Activated CD8-positive, alpha-beta memory T cell treated with anti-CD3 and anti-CD28 coated beads for 36 hours (primary cell): Measurements from ENCODE around the gene FXR2. TPM values are rescaled to one million over a fixed set of nuclear protein-coding genes. Genes with fewer than 3 reads are reported as not detected.

ENCODE experiments used
- CTCF ChIA-PET: fragments of 350-600 bp; sonication (Branson Sonifier 250); formaldehyde crosslinking; loops from one replicate; lab custom pipeline; 2021; ENCODE audit warnings: antibody characterized with exemption; lab: Charles Lee
- POLR2A ChIA-PET: fragments of 350-600 bp; sonication (Branson Sonifier 250); formaldehyde crosslinking; loops from one replicate; lab custom pipeline; 2021; ENCODE audit warnings: antibody characterized with exemption; lab: Charles Lee
- total RNA-seq, 2 experiments: library from RNA; stranded (reverse); gene quantifications; one replicate each; pipeline ENCODE4 v1.2.3, GENCODE V29; 2021

The FXR2 gene
- total RNA-seq, 2 experiments from 2014 or later: 46.4 to 47.2 TPM

DNA sequence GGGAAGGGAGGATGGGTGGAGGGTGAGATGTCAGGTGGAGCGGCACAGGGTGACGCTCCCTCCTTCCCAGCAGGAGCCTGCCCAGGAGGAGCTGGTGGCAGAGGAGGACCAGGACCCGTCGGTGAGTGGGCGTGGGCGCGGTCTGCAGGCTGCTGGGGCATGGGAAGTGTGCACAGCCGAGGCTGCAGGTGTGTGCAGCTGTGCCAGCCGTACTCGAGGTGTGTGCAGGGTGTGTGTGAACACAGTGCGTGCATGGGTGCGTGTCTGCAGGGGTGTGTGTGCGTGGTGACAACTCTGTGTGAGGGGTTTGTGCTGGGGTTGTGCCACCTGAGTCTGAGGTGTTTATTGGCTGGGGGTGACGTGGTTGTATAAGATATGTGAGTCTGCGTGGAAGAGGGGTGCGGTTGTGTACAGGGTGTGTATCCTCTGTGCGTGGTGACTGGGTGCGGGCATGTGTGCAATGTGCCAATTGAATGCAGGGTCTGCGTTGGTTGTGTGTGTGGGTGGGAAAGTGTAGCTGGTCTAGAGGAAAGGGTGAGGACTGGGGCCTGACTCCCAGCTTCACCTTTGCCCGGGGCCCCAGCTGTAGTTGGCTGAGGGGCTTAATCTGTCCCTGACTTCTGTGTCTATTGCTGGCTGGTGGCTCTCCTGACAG is 65.2 kb downstream of the FXR2 start:
- ChIA-PET CTCF (interaction anchor here (0.6 to 3.6 kb wide), 6 partner anchors 11 to 358 kb away, joined by 3 to 15 read pairs (median 4); partner anchors contain the start of gene ZBTB4), POLR2A (no interaction called here)

DNA sequence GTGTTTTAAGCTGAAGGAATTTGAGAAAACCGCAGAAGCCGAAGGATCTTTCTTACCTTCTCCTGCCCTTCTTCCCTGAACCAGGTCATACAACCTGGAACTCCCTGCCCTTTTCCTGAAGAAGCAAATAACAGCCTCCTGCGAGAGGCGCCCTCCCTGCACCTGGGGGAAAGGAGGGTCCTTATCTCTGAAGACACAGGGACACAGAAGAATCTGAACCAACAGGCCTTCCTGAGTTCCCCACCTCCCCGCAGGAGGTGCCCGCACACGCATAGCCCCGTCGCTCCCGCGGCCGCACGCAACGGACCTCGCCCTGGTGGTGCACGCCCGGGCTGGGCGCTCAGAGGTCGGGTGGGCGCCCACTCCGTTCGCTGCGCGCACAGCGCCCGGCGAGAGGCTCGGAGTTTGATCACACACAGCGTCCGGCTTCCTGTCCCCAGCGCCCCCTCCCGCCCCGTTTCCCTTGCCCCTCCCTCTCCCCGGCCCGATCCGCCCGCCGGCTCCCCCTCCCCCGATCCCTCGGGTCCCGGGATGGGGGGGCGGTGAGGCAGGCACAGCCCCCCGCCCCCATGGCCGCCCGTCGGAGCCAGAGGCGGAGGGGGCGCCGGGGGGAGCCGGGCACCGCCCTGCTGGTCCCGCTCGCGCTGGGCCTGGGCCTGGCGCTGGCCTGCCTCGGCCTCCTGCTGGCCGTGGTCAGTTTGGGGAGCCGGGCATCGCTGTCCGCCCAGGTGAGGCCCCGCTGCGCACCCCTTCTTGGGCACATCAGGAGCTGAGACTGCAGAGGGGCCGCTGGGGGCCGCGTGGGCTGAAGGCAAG is 65.9 kb downstream of the FXR2 start, which contains the start of gene TNFSF12:
TNFSF12 (plus strand) TSS at position 474 of the 816 bp plus-strand sequence; CDS start at position 570, 96 bp downstream.
- POLR2A ChIA-PET: no interaction called here
- CTCF ChIA-PET: interaction anchor here (1.1 to 3.6 kb wide), 5 partner anchors 12 to 137 kb away, joined by 3 to 15 read pairs (median 5); partner anchors contain the start of gene ZBTB4

DNA sequence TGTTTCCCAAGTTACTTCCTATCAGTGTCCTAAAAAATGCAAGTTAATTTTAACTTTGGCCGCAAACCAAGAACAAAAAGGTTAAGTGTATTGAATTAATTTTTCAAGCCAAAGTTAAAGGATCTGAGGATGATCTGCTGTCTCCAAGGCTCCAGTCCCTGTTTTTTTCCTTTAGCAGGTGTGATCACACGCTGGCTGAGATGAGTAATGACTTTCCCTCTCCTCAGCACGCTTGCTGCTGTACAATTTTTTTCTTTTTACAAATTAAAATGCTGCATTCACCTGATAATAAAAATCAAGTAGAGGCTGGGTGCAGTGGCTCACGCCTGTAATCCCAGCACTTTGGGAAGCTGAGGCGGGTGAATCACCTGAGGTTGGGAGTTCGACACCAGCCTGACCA is 69.8 kb downstream of the FXR2 start:
- ChIA-PET POLR2A (no interaction called here), CTCF (interaction anchor here (2.2 kb wide), 1 partner anchor 16 kb away, joined by 5 read pairs; the partner anchor contains the start of gene SENP3)

Other genes starting within 250 kb of the FXR2 start
- gene TNK1, start 233.8 kb downstream of the FXR2 start, total RNA-seq: 1 to 10 TPM; 4.6 to 5.6 TPM
- 10 to 100 TPM; 70.8 to 74.4 TPM for gene PLSCR3, start 220.4 kb downstream of the FXR2 start, total RNA-seq
- 10 to 100 TPM; 50.1 to 51.6 TPM for gene TMEM256, start 210.8 kb downstream of the FXR2 start, total RNA-seq
- gene NLGN2, start 207.1 kb downstream of the FXR2 start, total RNA-seq: 1 to 10 TPM; 6.6 to 7.9 TPM
- not detected for gene SPEM1, start 194.6 kb downstream of the FXR2 start, total RNA-seq
- gene SPEM2, start 189.3 kb downstream of the FXR2 start, total RNA-seq: not detected
- gene SPEM3, start 186.0 kb downstream of the FXR2 start, total RNA-seq: not detected
- gene TMEM102, start 179.5 kb downstream of the FXR2 start, total RNA-seq: 10 to 100 TPM; 11.2 to 12.6 TPM
- 1 to 10 TPM; 2.0 to 2.1 TPM for gene FGF11, start 175.4 kb downstream of the FXR2 start, total RNA-seq
- gene CHRNB1, start 169.8 kb downstream of the FXR2 start, total RNA-seq: 1 to 10 TPM; 7.2 to 7.8 TPM
- 10 to 100 TPM; 17.6 to 17.7 TPM for gene ZBTB4, start 135.3 kb downstream of the FXR2 start, total RNA-seq
- gene SLC35G6, start 133.5 kb downstream of the FXR2 start, total RNA-seq: not detected
- gene POLR2A, start 130.5 kb downstream of the FXR2 start, total RNA-seq: 100 to 1,000 TPM; 195 to 198 TPM
- 10 to 100 TPM; 13.3 to 14.4 TPM for gene TNFSF12, start 65.8 kb downstream of the FXR2 start, total RNA-seq
- 1 to 10 TPM; 1.0 to 1.1 TPM for gene TNFSF13, start 56.1 kb downstream of the FXR2 start, total RNA-seq
- 100 to 1,000 TPM; 112 to 116 TPM for gene SENP3, start 53.0 kb downstream of the FXR2 start, total RNA-seq
- 1 to 10 TPM; 7.4 to 8.9 TPM for gene CD68, start 35.3 kb downstream of the FXR2 start, total RNA-seq
- gene MPDU1, start 31.0 kb downstream of the FXR2 start, total RNA-seq: 100 to 1,000 TPM; 105 to 106 TPM
- gene SOX15, start 24.8 kb downstream of the FXR2 start, total RNA-seq: under 1 TPM; 0.13 to 0.25 TPM
- gene SAT2, start 12.9 kb upstream of the FXR2 start, total RNA-seq: 10 to 100 TPM; 19.2 to 20.0 TPM
- gene SHBG, start 15.2 kb upstream of the FXR2 start, total RNA-seq: not detected
- under 1 TPM; 0.21 to 0.25 TPM for gene ATP1B2, start 36.0 kb upstream of the FXR2 start, total RNA-seq
- 100 to 1,000 TPM; 135 to 139 TPM for gene TP53, start 72.6 kb upstream of the FXR2 start, total RNA-seq
- gene WRAP53, start 73.6 kb upstream of the FXR2 start, total RNA-seq: 10 to 100 TPM; 32.9 to 33.1 TPM
- under 1 TPM in 1 of 2 experiments, not detected in 1; 0.08 TPM for gene EFNB3, start 90.3 kb upstream of the FXR2 start, total RNA-seq
- under 1 TPM; 0.10 to 0.23 TPM for gene DNAH2, start 102.8 kb upstream of the FXR2 start, total RNA-seq
- 10 to 100 TPM; 65.4 to 77.7 TPM for gene KDM6B, start 219.3 kb upstream of the FXR2 start, total RNA-seq
- 1 to 10 TPM; 4.6 to 5.9 TPM for gene TMEM88, start 240.2 kb upstream of the FXR2 start, total RNA-seq
- 10 to 100 TPM; 62.9 to 65.3 TPM for gene NAA38, start 242.7 kb upstream of the FXR2 start, total RNA-seq
- gene CYB5D1, start 243.1 kb upstream of the FXR2 start, total RNA-seq: 10 to 100 TPM; 15.9 to 16.6 TPM